Astrocyte (in vitro differentiated cells and primary cell): Measurements from ENCODE around the gene NFKB1. TPM values are rescaled to one million over a fixed set of nuclear protein-coding genes. Genes with fewer than 3 reads are reported as not detected.

Source experiments
- DNase-seq: peaks from one replicate; pipeline ENCODE4 v3.0.0-alpha.2; 2010; ENCODE audit warnings: low read depth
- FAIRE-seq: peaks from 2 replicates; lab custom pipeline; 2011; peaks lifted over from hg19 to GRCh38; lab: Jason Lieb, UNC
- H2AFZ ChIP-seq: 2 replicates; pipeline ENCODE4 v1.6.0; 2012; ENCODE audit warnings: low read depth, low read length, inconsistent platforms
- H3K27ac ChIP-seq: 2 replicates; pipeline ENCODE4 v1.5.1; 2011; ENCODE audit warnings: low read depth, low read length, inconsistent platforms
- H3K27me3 ChIP-seq: 2 replicates; pipeline ENCODE4 v1.6.0; 2011; ENCODE audit warnings: low read length, inconsistent platforms; ENCODE audit not compliant: insufficient read depth
- H3K36me3 ChIP-seq: 2 replicates; pipeline ENCODE4 v1.5.1; 2011; ENCODE audit warnings: low read length, inconsistent platforms; ENCODE audit not compliant: insufficient read depth
- H3K4me1 ChIP-seq: 2 replicates; pipeline ENCODE4 v1.5.1; 2011; ENCODE audit warnings: low read length, inconsistent platforms; ENCODE audit not compliant: insufficient read depth
- H3K4me2 ChIP-seq: 2 replicates; pipeline ENCODE4 v1.6.0; 2012; ENCODE audit warnings: low read length, inconsistent platforms
- H3K4me3 ChIP-seq: 2 replicates; pipeline ENCODE4 v1.5.1; 2011; ENCODE audit warnings: low read depth, mild to moderate bottlenecking, low read length, inconsistent platforms; ENCODE audit not compliant: insufficient read depth
- H3K79me2 ChIP-seq: 2 replicates; pipeline ENCODE4 v1.6.0; 2012; ENCODE audit warnings: mild to moderate bottlenecking, low read length, inconsistent platforms; ENCODE audit not compliant: insufficient read depth
- H3K9ac ChIP-seq: 2 replicates; pipeline ENCODE4 v1.6.0; 2012; ENCODE audit warnings: mild to moderate bottlenecking, low read length, inconsistent platforms
- H3K9me3 ChIP-seq: 2 replicates; pipeline ENCODE4 v1.5.1; 2012; ENCODE audit warnings: low read depth, mild to moderate bottlenecking, low read length, inconsistent platforms; ENCODE audit not compliant: insufficient read depth
- H4K20me1 ChIP-seq: 2 replicates; pipeline ENCODE4 v1.6.0; 2012; ENCODE audit warnings: low read length, inconsistent platforms; ENCODE audit not compliant: insufficient read depth
- H3K27ac Mint-ChIP-seq: one replicate; pipeline ENCODE4 v1.8.0; 2021; ENCODE audit warnings: mild to moderate bottlenecking, mixed read lengths; ENCODE audit not compliant: unreplicated experiment
- H3K27me3 Mint-ChIP-seq: one replicate; pipeline ENCODE4 v1.8.0; 2021; ENCODE audit warnings: low read depth, mixed read lengths; ENCODE audit not compliant: unreplicated experiment
- H3K36me3 Mint-ChIP-seq: one replicate; pipeline ENCODE4 v1.8.0; 2021; ENCODE audit warnings: low read depth, mixed read lengths; ENCODE audit not compliant: unreplicated experiment
- H3K4me1 Mint-ChIP-seq: one replicate; pipeline ENCODE4 v1.8.0; 2021; ENCODE audit warnings: low read depth, mixed read lengths; ENCODE audit not compliant: unreplicated experiment
- H3K4me3 Mint-ChIP-seq: one replicate; pipeline ENCODE4 v1.8.0; 2021; ENCODE audit warnings: mild to moderate bottlenecking, moderate library complexity, mixed read lengths; ENCODE audit not compliant: unreplicated experiment
- H3K9me3 Mint-ChIP-seq: one replicate; pipeline ENCODE4 v1.8.0; 2021; ENCODE audit warnings: mild to moderate bottlenecking, mixed read lengths; ENCODE audit not compliant: unreplicated experiment
- EZH2 ChIP-seq: IDR thresholded peaks from 2 replicates; pipeline ENCODE4 v1.6.1; 2012; ENCODE audit warnings: mild to moderate bottlenecking, low read length, inconsistent platforms; ENCODE audit not compliant: insufficient read depth
- total RNA-seq: library from RNA; stranded (reverse); gene quantifications from 2 replicates; pipeline ENCODE4 v1.2.1, GENCODE V29; 2021
- TF ChIP-seq, protein P1 (sequence below): IDR thresholded peaks from 2 replicates; pipeline ENCODE4 v1.5.1; 2011; ENCODE audit warnings: low read depth, mild to moderate bottlenecking, inconsistent platforms, low read length, moderate library complexity; ENCODE audit not compliant: insufficient read depth

Gene NFKB1
- total RNA-seq, 1 donor from 2014 or later: 19.9 TPM

GRCh38 chr4:102534845-102535244 lies 33.7 kb downstream of the NFKB1 start:
- Histone ChIP-seq H3K79me2 (no peaks in the 10 kb centered on the region), H3K9ac (no peak overlapping the region), H3K4me3 (no peak overlapping the region), H3K27ac (no peak overlapping the region), H3K4me1 (peaks cover 23% of the 10 kb centered on the region), H3K36me3 (peaks cover 7% of the 10 kb centered on the region), H3K4me2 (no peak overlapping the region), H3K27me3 (no peaks in the 10 kb centered on the region), H2AFZ (no peak overlapping the region), H4K20me1 (peaks cover 9% of the 10 kb centered on the region), H3K9me3 (no peaks in the 10 kb centered on the region)
- no peak overlapping the region for H3K4me3 Mint-ChIP-seq
- FAIRE-seq (no peak), DNase-seq (no peak)
- no peak for TF ChIP-seq EZH2
- TF ChIP-seq, protein P1, sequence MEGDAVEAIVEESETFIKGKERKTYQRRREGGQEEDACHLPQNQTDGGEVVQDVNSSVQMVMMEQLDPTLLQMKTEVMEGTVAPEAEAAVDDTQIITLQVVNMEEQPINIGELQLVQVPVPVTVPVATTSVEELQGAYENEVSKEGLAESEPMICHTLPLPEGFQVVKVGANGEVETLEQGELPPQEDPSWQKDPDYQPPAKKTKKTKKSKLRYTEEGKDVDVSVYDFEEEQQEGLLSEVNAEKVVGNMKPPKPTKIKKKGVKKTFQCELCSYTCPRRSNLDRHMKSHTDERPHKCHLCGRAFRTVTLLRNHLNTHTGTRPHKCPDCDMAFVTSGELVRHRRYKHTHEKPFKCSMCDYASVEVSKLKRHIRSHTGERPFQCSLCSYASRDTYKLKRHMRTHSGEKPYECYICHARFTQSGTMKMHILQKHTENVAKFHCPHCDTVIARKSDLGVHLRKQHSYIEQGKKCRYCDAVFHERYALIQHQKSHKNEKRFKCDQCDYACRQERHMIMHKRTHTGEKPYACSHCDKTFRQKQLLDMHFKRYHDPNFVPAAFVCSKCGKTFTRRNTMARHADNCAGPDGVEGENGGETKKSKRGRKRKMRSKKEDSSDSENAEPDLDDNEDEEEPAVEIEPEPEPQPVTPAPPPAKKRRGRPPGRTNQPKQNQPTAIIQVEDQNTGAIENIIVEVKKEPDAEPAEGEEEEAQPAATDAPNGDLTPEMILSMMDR: no peak
- H3K27ac Mint-ChIP-seq: no peak overlapping the region
- no peaks in the 10 kb centered on the region for H3K27me3 Mint-ChIP-seq
- no peaks in the 10 kb centered on the region for H3K36me3 Mint-ChIP-seq
- H3K9me3 Mint-ChIP-seq: no peaks in the 10 kb centered on the region
- H3K4me1 Mint-ChIP-seq: peaks cover 11% of the 10 kb centered on the region

GRCh38 chr4:102535398-102536082 lies 34.4 kb downstream of the NFKB1 start:
- Histone ChIP-seq H3K27me3 (no peaks in the 10 kb centered on the region), H3K36me3 (peaks cover 7% of the 10 kb centered on the region), H3K4me3 (no peak overlapping the region), H3K27ac (peak overlapping the region; percentile 50), H3K9ac (peak overlapping the region; percentile 34), H3K79me2 (no peaks in the 10 kb centered on the region), H3K4me2 (peak overlapping the region; percentile 66), H4K20me1 (peaks cover 9% of the 10 kb centered on the region), H2AFZ (no peak overlapping the region), H3K9me3 (no peaks in the 10 kb centered on the region), H3K4me1 (peaks cover 23% of the 10 kb centered on the region)
- H3K27me3 Mint-ChIP-seq: no peaks in the 10 kb centered on the region
- FAIRE-seq (peak; percentile 71), DNase-seq (peak; percentile 81)
- no peak overlapping the region for H3K4me3 Mint-ChIP-seq
- H3K9me3 Mint-ChIP-seq: no peaks in the 10 kb centered on the region
- no peak overlapping the region for H3K27ac Mint-ChIP-seq
- no peaks in the 10 kb centered on the region for H3K36me3 Mint-ChIP-seq
- no peak for TF ChIP-seq EZH2
- TF ChIP-seq, protein P1: no peak
- peaks cover 11% of the 10 kb centered on the region for H3K4me1 Mint-ChIP-seq

DNA sequence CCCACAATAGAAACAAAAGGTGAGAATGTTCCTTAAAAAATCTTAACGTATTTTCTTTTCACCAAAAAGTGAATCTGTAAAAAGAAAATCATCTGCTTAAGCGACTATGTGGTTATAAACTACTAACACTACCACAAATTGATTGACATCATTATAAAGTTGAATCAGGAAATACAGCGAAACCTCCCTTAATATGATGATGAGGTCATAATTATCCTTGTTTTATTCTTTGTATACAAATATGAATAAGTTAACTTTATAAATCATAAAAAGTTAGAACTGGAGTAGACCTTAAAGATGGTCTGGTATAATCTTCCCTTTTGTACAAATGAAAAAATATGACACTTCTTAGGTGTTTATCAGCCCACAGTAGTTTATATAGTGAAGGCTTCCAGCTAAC lies 35.6 kb downstream of the NFKB1 start:
- Mint-ChIP-seq H3K27me3 (no peaks in the 10 kb centered on the region), H3K4me1 (peaks cover 11% of the 10 kb centered on the region), H3K27ac (no peak overlapping the region), H3K9me3 (no peaks in the 10 kb centered on the region), H3K4me3 (no peak overlapping the region), H3K36me3 (no peaks in the 10 kb centered on the region)
- no peaks in the 10 kb centered on the region for H3K79me2 ChIP-seq
- H3K4me3 ChIP-seq: no peak overlapping the region
- no peak for FAIRE-seq
- no peaks in the 10 kb centered on the region for H3K27me3 ChIP-seq
- H3K36me3 ChIP-seq: peaks cover 7% of the 10 kb centered on the region
- TF ChIP-seq, protein P1: no peak
- TF ChIP-seq EZH2: no peak
- H3K4me2 ChIP-seq: no peak overlapping the region
- no peak for DNase-seq
- peaks cover 9% of the 10 kb centered on the region for H4K20me1 ChIP-seq
- H3K27ac ChIP-seq: no peak overlapping the region
- H3K4me1 ChIP-seq: peaks cover 19% of the 10 kb centered on the region
- H3K9me3 ChIP-seq: no peaks in the 10 kb centered on the region
- no peak overlapping the region for H3K9ac ChIP-seq
- H2AFZ ChIP-seq: no peak overlapping the region
